Neural cell (in vitro differentiated cells): ENCODE measurements around the gene LIPM. TPM values are rescaled to one million over a fixed set of nuclear protein-coding genes. Genes with fewer than 3 reads are reported as not detected.

ENCODE experiments used
- H2AFZ ChIP-seq: fragments of 200-600, 300-800 bp; sonication (generic), shearing (Covaris generic); 2 replicates; pipeline ENCODE4 v1.6.0; 2014; ENCODE audit warnings: low read depth, mild to moderate bottlenecking, antibody characterized with exemption, low read length, moderate library complexity
- H3F3A ChIP-seq: fragments of 200-600 bp; shearing (Covaris generic); 2 replicates; pipeline ENCODE4 v1.6.1; 2016; ENCODE audit warnings: mild to moderate bottlenecking, moderate library complexity, mixed read lengths, antibody characterized with exemption, low read length; ENCODE audit not compliant: insufficient read depth, poor library complexity, severe bottlenecking
- H3K27ac ChIP-seq: fragments of 200-600, 300-800 bp; sonication (generic), shearing (Covaris generic); 2 replicates; pipeline ENCODE4 v1.5.1; 2014; ENCODE audit warnings: mild to moderate bottlenecking, low read length, moderate library complexity
- H3K27me3 ChIP-seq: fragments of 300-800, 200-600 bp; sonication (generic), shearing (Covaris generic); 2 replicates; pipeline ENCODE4 v1.6.0; 2014; ENCODE audit warnings: mild to moderate bottlenecking, low read depth, low read length, moderate library complexity; ENCODE audit not compliant: insufficient read depth
- H3K36me3 ChIP-seq: fragments of 300-800, 200-600 bp; sonication (generic), shearing (Covaris generic); 2 replicates; pipeline ENCODE4 v1.5.1; 2014; ENCODE audit warnings: mild to moderate bottlenecking, antibody characterized with exemption, low read length, moderate library complexity; ENCODE audit not compliant: insufficient read depth
- H3K4me2 ChIP-seq: fragments of 300-800, 200-600 bp; sonication (generic), shearing (Covaris generic); 2 replicates; pipeline ENCODE4 v1.6.0; 2014; ENCODE audit warnings: mild to moderate bottlenecking, low read length
- H3K4me3 ChIP-seq: fragments of 300-800, 200-600 bp; sonication (generic), shearing (Covaris generic); 2 replicates; pipeline ENCODE4 v1.5.1; 2014; ENCODE audit warnings: mild to moderate bottlenecking, low read length, moderate library complexity
- H3K79me2 ChIP-seq: fragments of 200-600 bp; shearing (Covaris generic); replicated peaks from 2 replicates; pipeline ENCODE4 v1.6.0; 2014; ENCODE audit warnings: mild to moderate bottlenecking, low read length, moderate library complexity; ENCODE audit not compliant: insufficient read depth
- H3K9ac ChIP-seq: fragments of 300-800, 200-600 bp; sonication (generic), shearing (Covaris generic); 2 replicates; pipeline ENCODE4 v1.6.1; 2016; ENCODE audit warnings: mild to moderate bottlenecking, low read length, mixed read lengths
- H3K9me2 ChIP-seq: fragments of 200-600 bp; shearing (Covaris generic); 2 replicates; pipeline ENCODE4 v1.6.1; 2016; ENCODE audit warnings: mild to moderate bottlenecking, low read length, mixed read lengths; ENCODE audit not compliant: insufficient read depth
- H3K9me3 ChIP-seq: fragments of 200-600, 300-800 bp; sonication (generic), shearing (Covaris generic); 2 replicates; pipeline ENCODE4 v1.6.1; 2016; ENCODE audit warnings: mild to moderate bottlenecking, mixed run types, low read length, moderate library complexity, mixed read lengths
- H4K20me1 ChIP-seq: fragments of 200-600 bp; shearing (Covaris generic); 2 replicates; pipeline ENCODE4 v1.6.1; 2016; ENCODE audit warnings: mild to moderate bottlenecking, mixed run types; ENCODE audit not compliant: insufficient read depth
- EP300 ChIP-seq: fragments of 450-650 bp; conservative IDR thresholded peaks from 2 replicates; pipeline ENCODE4 v1.6.1; 2014; ENCODE audit warnings: antibody characterized with exemption, mild to moderate bottlenecking, moderate library complexity; ENCODE audit not compliant: poor library complexity, severe bottlenecking
- EZH2 ChIP-seq: fragments of 200-600, 300-800 bp; shearing (Covaris generic), sonication (generic); IDR thresholded peaks from 2 replicates; pipeline ENCODE4 v1.6.1; 2014; ENCODE audit warnings: antibody characterized with exemption, low read length, borderline replicate concordance, mild to moderate bottlenecking; ENCODE audit not compliant: insufficient read depth, poor library complexity, severe bottlenecking
- MXI1 ChIP-seq: fragments of 450-650 bp; conservative IDR thresholded peaks from 2 replicates; pipeline ENCODE4 v1.6.1; 2014; ENCODE audit warnings: antibody characterized with exemption, mild to moderate bottlenecking; ENCODE audit not compliant: poor library complexity, severe bottlenecking
- POLR2AphosphoS5 ChIP-seq: IDR thresholded peaks from 2 replicates; pipeline ENCODE4 v1.6.1; 2012
- RAD21 ChIP-seq: fragments of 450-650 bp; conservative IDR thresholded peaks from 2 replicates; pipeline ENCODE4 v1.6.1; 2014; ENCODE audit warnings: antibody characterized with exemption, mild to moderate bottlenecking, moderate library complexity
- SMC3 ChIP-seq: fragments of 450-650 bp; conservative IDR thresholded peaks from 2 replicates; pipeline ENCODE4 v1.6.1; 2014; ENCODE audit warnings: antibody characterized with exemption, mild to moderate bottlenecking, moderate library complexity; ENCODE audit not compliant: poor library complexity
- TAF1 ChIP-seq: IDR thresholded peaks from 2 replicates; pipeline ENCODE4 v1.6.1; 2012; ENCODE audit warnings: low read depth
- polyA plus RNA-seq: library from polyadenylated mRNA; depleted of rRNA; stranded (reverse); fragments of >200 nt; gene quantifications from 2 replicates; pipeline ENCODE4 v1.2.3, GENCODE V29; 2014
- TF ChIP-seq, protein P1 (sequence below): IDR thresholded peaks from 2 replicates; pipeline ENCODE4 v1.6.1; 2012; ENCODE audit warnings: borderline replicate concordance
- TF ChIP-seq, protein P2 (sequence below): fragments of 450-650 bp; IDR thresholded peaks from 2 replicates; pipeline ENCODE4 v1.5.1; 2014; ENCODE audit warnings: antibody characterized with exemption, mild to moderate bottlenecking, moderate library complexity; ENCODE audit not compliant: poor library complexity, severe bottlenecking

LIPM gene
- polyA plus RNA-seq, 1 donor from 2014 or later = not detected

DNA sequence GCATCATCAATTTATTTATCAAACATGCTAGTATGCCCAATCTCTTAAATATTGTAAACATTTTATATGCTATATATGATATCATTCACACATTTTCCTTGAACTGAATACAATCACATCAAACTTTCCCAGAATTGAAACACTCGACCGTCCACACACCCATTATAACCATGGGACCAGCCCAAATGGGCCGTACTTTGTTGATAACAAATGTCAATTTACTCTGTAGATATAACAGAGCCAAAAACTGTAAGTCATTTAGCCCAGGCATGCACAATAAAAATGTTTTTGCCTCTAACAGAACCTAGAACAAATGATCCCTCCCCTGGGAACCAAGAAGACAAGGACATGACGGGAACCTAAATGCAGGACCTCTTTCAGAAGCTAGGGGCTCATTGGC lies 49.8 kb downstream of the LIPM start:
- Histone ChIP-seq H3K4me3 (no peak overlapping the region), H3K27me3 (no peaks in the 10 kb centered on the region), H3K27ac (no peak overlapping the region), H3F3A (no peaks in the 10 kb centered on the region), H2AFZ (no peak overlapping the region), H4K20me1 (no peaks in the 10 kb centered on the region), H3K79me2 (no peaks in the 10 kb centered on the region), H3K36me3 (no peaks in the 10 kb centered on the region), H3K9ac (no peak overlapping the region), H3K9me3 (no peaks in the 10 kb centered on the region), H3K9me2 (no peaks in the 10 kb centered on the region), H3K4me2 (no peak overlapping the region)
- TF ChIP-seq EP300 (no peak), POLR2AphosphoS5 (no peak), RAD21 (no peak), MXI1 (no peak), TAF1 (no peak), SMC3 (no peak), EZH2 (no peak)
- TF ChIP-seq, protein P1, sequence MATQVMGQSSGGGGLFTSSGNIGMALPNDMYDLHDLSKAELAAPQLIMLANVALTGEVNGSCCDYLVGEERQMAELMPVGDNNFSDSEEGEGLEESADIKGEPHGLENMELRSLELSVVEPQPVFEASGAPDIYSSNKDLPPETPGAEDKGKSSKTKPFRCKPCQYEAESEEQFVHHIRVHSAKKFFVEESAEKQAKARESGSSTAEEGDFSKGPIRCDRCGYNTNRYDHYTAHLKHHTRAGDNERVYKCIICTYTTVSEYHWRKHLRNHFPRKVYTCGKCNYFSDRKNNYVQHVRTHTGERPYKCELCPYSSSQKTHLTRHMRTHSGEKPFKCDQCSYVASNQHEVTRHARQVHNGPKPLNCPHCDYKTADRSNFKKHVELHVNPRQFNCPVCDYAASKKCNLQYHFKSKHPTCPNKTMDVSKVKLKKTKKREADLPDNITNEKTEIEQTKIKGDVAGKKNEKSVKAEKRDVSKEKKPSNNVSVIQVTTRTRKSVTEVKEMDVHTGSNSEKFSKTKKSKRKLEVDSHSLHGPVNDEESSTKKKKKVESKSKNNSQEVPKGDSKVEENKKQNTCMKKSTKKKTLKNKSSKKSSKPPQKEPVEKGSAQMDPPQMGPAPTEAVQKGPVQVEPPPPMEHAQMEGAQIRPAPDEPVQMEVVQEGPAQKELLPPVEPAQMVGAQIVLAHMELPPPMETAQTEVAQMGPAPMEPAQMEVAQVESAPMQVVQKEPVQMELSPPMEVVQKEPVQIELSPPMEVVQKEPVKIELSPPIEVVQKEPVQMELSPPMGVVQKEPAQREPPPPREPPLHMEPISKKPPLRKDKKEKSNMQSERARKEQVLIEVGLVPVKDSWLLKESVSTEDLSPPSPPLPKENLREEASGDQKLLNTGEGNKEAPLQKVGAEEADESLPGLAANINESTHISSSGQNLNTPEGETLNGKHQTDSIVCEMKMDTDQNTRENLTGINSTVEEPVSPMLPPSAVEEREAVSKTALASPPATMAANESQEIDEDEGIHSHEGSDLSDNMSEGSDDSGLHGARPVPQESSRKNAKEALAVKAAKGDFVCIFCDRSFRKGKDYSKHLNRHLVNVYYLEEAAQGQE = no peak
- TF ChIP-seq, protein P2, sequence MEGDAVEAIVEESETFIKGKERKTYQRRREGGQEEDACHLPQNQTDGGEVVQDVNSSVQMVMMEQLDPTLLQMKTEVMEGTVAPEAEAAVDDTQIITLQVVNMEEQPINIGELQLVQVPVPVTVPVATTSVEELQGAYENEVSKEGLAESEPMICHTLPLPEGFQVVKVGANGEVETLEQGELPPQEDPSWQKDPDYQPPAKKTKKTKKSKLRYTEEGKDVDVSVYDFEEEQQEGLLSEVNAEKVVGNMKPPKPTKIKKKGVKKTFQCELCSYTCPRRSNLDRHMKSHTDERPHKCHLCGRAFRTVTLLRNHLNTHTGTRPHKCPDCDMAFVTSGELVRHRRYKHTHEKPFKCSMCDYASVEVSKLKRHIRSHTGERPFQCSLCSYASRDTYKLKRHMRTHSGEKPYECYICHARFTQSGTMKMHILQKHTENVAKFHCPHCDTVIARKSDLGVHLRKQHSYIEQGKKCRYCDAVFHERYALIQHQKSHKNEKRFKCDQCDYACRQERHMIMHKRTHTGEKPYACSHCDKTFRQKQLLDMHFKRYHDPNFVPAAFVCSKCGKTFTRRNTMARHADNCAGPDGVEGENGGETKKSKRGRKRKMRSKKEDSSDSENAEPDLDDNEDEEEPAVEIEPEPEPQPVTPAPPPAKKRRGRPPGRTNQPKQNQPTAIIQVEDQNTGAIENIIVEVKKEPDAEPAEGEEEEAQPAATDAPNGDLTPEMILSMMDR = no peak

DNA sequence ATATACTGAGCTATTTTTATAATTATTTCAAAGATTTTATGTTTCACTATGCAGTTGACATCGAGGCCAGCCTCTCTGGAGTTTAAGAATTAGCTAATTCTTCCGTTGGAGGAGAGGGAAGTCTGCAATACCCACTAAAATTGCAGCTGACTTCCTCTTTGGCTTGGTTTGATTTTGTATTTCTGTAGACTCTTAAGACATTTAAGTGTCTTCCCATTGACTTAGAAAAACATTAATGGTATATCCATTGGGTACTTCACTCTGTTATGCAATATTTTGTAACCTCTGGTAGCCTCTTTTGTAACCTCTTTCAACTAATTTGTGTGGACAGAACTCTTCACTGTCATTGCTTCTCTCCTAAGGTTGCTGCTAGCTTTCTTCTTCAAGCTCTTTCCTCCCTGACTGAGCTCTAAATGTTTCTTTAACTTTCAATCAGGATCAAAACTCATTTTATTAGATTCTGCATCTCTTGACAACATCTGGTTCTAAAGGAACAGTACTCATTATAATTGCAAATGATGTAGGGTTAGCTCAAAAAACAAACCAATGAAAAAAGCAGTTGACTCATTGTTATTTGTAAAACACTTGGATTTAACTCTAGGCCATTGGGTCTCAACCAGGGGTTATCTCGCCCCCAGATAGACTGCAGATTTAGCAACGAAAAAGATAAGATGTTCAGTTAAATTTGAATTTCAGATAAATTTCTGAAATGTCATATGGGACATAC lies 50.8 kb downstream of the LIPM start:
- Histone ChIP-seq H3K79me2 (no peaks in the 10 kb centered on the region), H4K20me1 (no peaks in the 10 kb centered on the region), H3K36me3 (no peaks in the 10 kb centered on the region), H3K4me3 (no peak overlapping the region), H3K4me2 (no peak overlapping the region), H3K9ac (no peak overlapping the region), H3K9me3 (no peaks in the 10 kb centered on the region), H3K9me2 (no peaks in the 10 kb centered on the region), H2AFZ (no peak overlapping the region), H3K27me3 (no peaks in the 10 kb centered on the region), H3F3A (no peaks in the 10 kb centered on the region), H3K27ac (no peak overlapping the region)
- no peak for TF ChIP-seq EZH2
- TF ChIP-seq RAD21 = no peak
- TF ChIP-seq MXI1 = no peak
- TF ChIP-seq, protein P1 = no peak
- TF ChIP-seq POLR2AphosphoS5 = no peak
- TF ChIP-seq, protein P2 = no peak
- no peak for TF ChIP-seq TAF1
- no peak for TF ChIP-seq SMC3
- TF ChIP-seq EP300 = no peak
